Peyer's patch (tissue), 4 donors: ENCODE results near the gene CIAO1.
A peak's percentile ranks its signal among the peaks of the same experiment; 100 is the strongest.

Source experiments
- POLR2A ChIP-seq, 2 donors: fragments of 450-650 bp; IDR thresholded peaks; one replicate each; pipeline ENCODE4 v1.5.1; 2017; ENCODE audit warnings: antibody characterized with exemption in 2 of 2, mild to moderate bottlenecking in 2 of 2, moderate library complexity in 2 of 2
- TF ChIP-seq, protein P1 (sequence below), 6 experiments: fragments of 450-650 bp in 4 of 6; fragments of 200-600 bp in 2 of 6; sonication (generic) in 1 of 6; IDR thresholded peaks; one replicate each; pipeline ENCODE4 v1.5.1; 2017 to 2019; ENCODE audit warnings: antibody characterized with exemption in 6 of 6, mild to moderate bottlenecking in 3 of 6, moderate library complexity in 1 of 6

- TF ChIP-seq POLR2A (IDR thresholded peaks at IDR 0.05): no peak
- TF ChIP-seq, protein P1, sequence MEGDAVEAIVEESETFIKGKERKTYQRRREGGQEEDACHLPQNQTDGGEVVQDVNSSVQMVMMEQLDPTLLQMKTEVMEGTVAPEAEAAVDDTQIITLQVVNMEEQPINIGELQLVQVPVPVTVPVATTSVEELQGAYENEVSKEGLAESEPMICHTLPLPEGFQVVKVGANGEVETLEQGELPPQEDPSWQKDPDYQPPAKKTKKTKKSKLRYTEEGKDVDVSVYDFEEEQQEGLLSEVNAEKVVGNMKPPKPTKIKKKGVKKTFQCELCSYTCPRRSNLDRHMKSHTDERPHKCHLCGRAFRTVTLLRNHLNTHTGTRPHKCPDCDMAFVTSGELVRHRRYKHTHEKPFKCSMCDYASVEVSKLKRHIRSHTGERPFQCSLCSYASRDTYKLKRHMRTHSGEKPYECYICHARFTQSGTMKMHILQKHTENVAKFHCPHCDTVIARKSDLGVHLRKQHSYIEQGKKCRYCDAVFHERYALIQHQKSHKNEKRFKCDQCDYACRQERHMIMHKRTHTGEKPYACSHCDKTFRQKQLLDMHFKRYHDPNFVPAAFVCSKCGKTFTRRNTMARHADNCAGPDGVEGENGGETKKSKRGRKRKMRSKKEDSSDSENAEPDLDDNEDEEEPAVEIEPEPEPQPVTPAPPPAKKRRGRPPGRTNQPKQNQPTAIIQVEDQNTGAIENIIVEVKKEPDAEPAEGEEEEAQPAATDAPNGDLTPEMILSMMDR (IDR thresholded peaks at IDR 0.05): peak in 4 of 6 experiments; percentile 33 to 45 (median 43)
Measured at GRCh38 chr2:96260387-96261260, 5.4 kb upstream of the CIAO1 start.
